OCI-LY3 (cell line): ENCODE data around the gene SLC25A20.

ENCODE experiments used
- H2AFZ ChIP-seq: fragments of 200-600, 300-600 bp; shearing (Covaris generic); 2 replicates; pipeline ENCODE4 v1.6.0; 2014; ENCODE audit warnings: antibody characterized with exemption, low read depth, low read length
- H3K27ac ChIP-seq: fragments of 200-600, 300-600 bp; sonication (generic); 2 replicates; pipeline ENCODE4 v1.5.1; 2014; ENCODE audit warnings: mild to moderate bottlenecking, low read length, moderate library complexity, mixed read lengths
- H3K27me3 ChIP-seq: fragments of 200-600, 300-600 bp; sonication (generic); 2 replicates; pipeline ENCODE4 v1.6.1; 2014; ENCODE audit warnings: low read depth, low read length, mixed read lengths
- H3K36me3 ChIP-seq: fragments of 200-600, 300-600 bp; sonication (generic); replicated peaks from 2 replicates; pipeline ENCODE3; 2014; ENCODE audit warnings: low read depth, low read length, mixed read lengths
- H3K4me1 ChIP-seq: fragments of 300-600, 200-600 bp; sonication (generic); 2 replicates; pipeline ENCODE4 v1.6.1; 2014; ENCODE audit warnings: low read length, mixed read lengths
- H3K4me2 ChIP-seq: fragments of 200-600, 300-600 bp; sonication (generic); 2 replicates; pipeline ENCODE4 v1.6.1; 2014; ENCODE audit warnings: low read length, mixed read lengths
- H3K4me3 ChIP-seq: fragments of 300-600, 200-600 bp; sonication (generic); 2 replicates; pipeline ENCODE4 v1.5.1; 2014; ENCODE audit warnings: antibody characterized with exemption, mild to moderate bottlenecking, low read length, moderate library complexity
- H3K79me2 ChIP-seq: fragments of 300-600, 200-600 bp; shearing (Covaris generic); 2 replicates; pipeline ENCODE4 v1.6.1; 2014; ENCODE audit warnings: mild to moderate bottlenecking, low read length, mixed read lengths
- H3K9ac ChIP-seq: fragments of 300-600, 200-600 bp; shearing (Covaris generic); 2 replicates; pipeline ENCODE4 v1.6.0; 2014; ENCODE audit warnings: mild to moderate bottlenecking, low read length, moderate library complexity
- H3K9me3 ChIP-seq: fragments of 200-600, 300-600 bp; shearing (Covaris generic); 2 replicates; pipeline ENCODE4 v1.6.1; 2014; ENCODE audit warnings: low read length, mixed read lengths; ENCODE audit not compliant: insufficient read depth
- H4K20me1 ChIP-seq: fragments of 200-600, 300-600 bp; sonication (generic); 2 replicates; pipeline ENCODE4 v1.6.1; 2016; ENCODE audit warnings: low read length, mixed read lengths; ENCODE audit not compliant: insufficient read depth
- CTCF ChIP-seq: fragments of 200-600, 300-600 bp; sonication (generic); IDR thresholded peaks from 2 replicates; pipeline ENCODE4 v1.5.1; 2014; ENCODE audit warnings: antibody characterized with exemption, low read length, low read depth
- EZH2phosphoT487 ChIP-seq: fragments of 200-600 bp; shearing (Covaris generic); IDR thresholded peaks from 2 replicates; pipeline ENCODE4 v1.6.1; 2018; ENCODE audit warnings: antibody characterized with exemption, mixed run types, low read depth

Gene SLC25A20

GRCh38 chr3:48845170-48845569 lies 53.5 kb downstream of the SLC25A20 start:
- Histone ChIP-seq H3K36me3 (no peaks in the 10 kb centered on the region), H3K4me3 (no peak overlapping the region), H4K20me1 (no peaks in the 10 kb centered on the region), H2AFZ (no peak overlapping the region), H3K9me3 (no peaks in the 10 kb centered on the region), H3K79me2 (peaks cover 16% of the 10 kb centered on the region), H3K4me1 (peaks cover 12% of the 10 kb centered on the region), H3K27me3 (no peaks in the 10 kb centered on the region), H3K27ac (no peak overlapping the region), H3K4me2 (no peak overlapping the region), H3K9ac (no peak overlapping the region)
- TF ChIP-seq EZH2phosphoT487 (no peak), CTCF (no peak)

- H3K4me1 ChIP-seq, result 0 out of 2 replicates have a peak, but pooled peaks cover 4% of the 10 kb centered on the region
- no peaks in the 10 kb centered on the region for H4K20me1 ChIP-seq
- no peak overlapping the region for H2AFZ ChIP-seq
- no peak overlapping the region for H3K4me3 ChIP-seq
- no peaks in the 10 kb centered on the region for H3K79me2 ChIP-seq
- H3K27me3 ChIP-seq, result no peaks in the 10 kb centered on the region
- H3K9ac ChIP-seq, result no peak overlapping the region
- no peaks in the 10 kb centered on the region for H3K36me3 ChIP-seq
- no peaks in the 10 kb centered on the region for H3K9me3 ChIP-seq
- no peak overlapping the region for H3K27ac ChIP-seq
- H3K4me2 ChIP-seq, result no peak overlapping the region
- TF ChIP-seq CTCF, result no peak
- no peak for TF ChIP-seq EZH2phosphoT487
These were observed 61.5 kb downstream of the SLC25A20 start for GRCh38 chr3:48837163-48837562.

- 0 out of 2 replicates have a peak, but pooled peaks cover 4% of the 10 kb centered on the region for H3K4me1 ChIP-seq
These were observed 62.9 kb downstream of the SLC25A20 start for GRCh38 chr3:48835650-48836366.

GRCh38 chr3:48832684-48833083 lies 66.0 kb downstream of the SLC25A20 start:
- Histone ChIP-seq H3K4me1 (0 out of 2 replicates have a peak, but pooled peaks cover 4% of the 10 kb centered on the region), H3K27me3 (no peaks in the 10 kb centered on the region), H3K4me3 (no peak overlapping the region), H3K79me2 (no peaks in the 10 kb centered on the region), H3K9me3 (no peaks in the 10 kb centered on the region), H3K27ac (no peak overlapping the region), H2AFZ (no peak overlapping the region), H4K20me1 (no peaks in the 10 kb centered on the region), H3K4me2 (no peak overlapping the region), H3K9ac (no peak overlapping the region), H3K36me3 (no peaks in the 10 kb centered on the region)
- no peak for TF ChIP-seq EZH2phosphoT487
- TF ChIP-seq CTCF, result no peak

More at GRCh38 chr3:48835650-48836366, 62.9 kb downstream of the SLC25A20 start:
- Histone ChIP-seq H3K79me2 (no peaks in the 10 kb centered on the region), H3K27me3 (no peaks in the 10 kb centered on the region), H4K20me1 (no peaks in the 10 kb centered on the region), H2AFZ (no peak overlapping the region), H3K36me3 (no peaks in the 10 kb centered on the region), H3K4me2 (no peak overlapping the region), H3K9ac (no peak overlapping the region), H3K4me3 (no peak overlapping the region), H3K9me3 (no peaks in the 10 kb centered on the region), H3K27ac (no peak overlapping the region)
- TF ChIP-seq CTCF, result no peak
- TF ChIP-seq EZH2phosphoT487, result no peak
